Measurements from ENCODE around the gene OR10A5. TPM values are rescaled to one million over a fixed set of nuclear protein-coding genes. Genes with fewer than 3 reads are reported as not detected.

Gene OR10A5
- total and polyA plus RNA-seq, 4 experiments from 2014 or later = not detected

GRCh38 chr11:6824136-6824823 lies 21.2 kb upstream of the OR10A5 start:
- intact Hi-C loops (cut with micrococcal nuclease) = no loop called here
- peaks cover 0 to 10% (median 4%) of the 10 kb centered on the region in 8 donors for H3K9me3 Mint-ChIP-seq

GRCh38 chr11:6825231-6825744 lies 20.2 kb upstream of the OR10A5 start:
- no peak for DNase-seq
- H3K4me1 Mint-ChIP-seq = no peaks in the 10 kb centered on the region
- peaks cover 0 to 4% (median 1%) of the 10 kb centered on the region in 8 donors for H3K9me3 Mint-ChIP-seq
- H3K27ac Mint-ChIP-seq = no peak overlapping the region
- intact Hi-C loops (cut with micrococcal nuclease) = no loop called here
- Histone ChIP-seq H3K27ac (ENCODE audit: low read depth, low read length) (no peak overlapping the region), H3K36me3 (ENCODE audit: insufficient read depth, low read length) (no peaks in the 10 kb centered on the region), H3K27me3 (ENCODE audit: insufficient read depth, low read length) (no peaks in the 10 kb centered on the region), H3K4me1 (ENCODE audit: insufficient read depth, low read length) (no peaks in the 10 kb centered on the region), H3K4me3 (ENCODE audit: low read length in 2 of 2) (no peak overlapping the region), H3K9me3 (ENCODE audit: control insufficient read depth in 1 of 2, low read length in 2 of 2) (no peaks in the 10 kb centered on the region)
- CTCF ChIA-PET (ENCODE audit: partially characterized antibody) = interaction anchor here (3.0 kb wide), 1 partner anchor 13 kb away, joined by 13 read pairs; no protein-coding TSS in a partner anchor
- no peak overlapping the region for H3K4me3 Mint-ChIP-seq
- H3K36me3 Mint-ChIP-seq = no peaks in the 10 kb centered on the region
- POLR2A ChIA-PET (ENCODE audit: partially characterized antibody) = no interaction called here
- peaks cover 5 to 13% of the 10 kb centered on the region in 2 donors for H3K27me3 Mint-ChIP-seq

More at GRCh38 chr11:6824136-6824823, 21.2 kb upstream of the OR10A5 start:
- H3K27ac Mint-ChIP-seq = no peak overlapping the region
- CTCF ChIA-PET (ENCODE audit: partially characterized antibody) = interaction anchor here (3.0 kb wide), 1 partner anchor 12 kb away, joined by 13 read pairs; no protein-coding TSS in a partner anchor
- Histone ChIP-seq H3K4me1 (ENCODE audit: insufficient read depth, low read length) (no peaks in the 10 kb centered on the region), H3K36me3 (ENCODE audit: insufficient read depth, low read length) (no peaks in the 10 kb centered on the region), H3K27ac (ENCODE audit: low read depth, low read length) (no peak overlapping the region), H3K9me3 (ENCODE audit: control insufficient read depth in 1 of 2, low read length in 2 of 2) (no peaks in the 10 kb centered on the region), H3K27me3 (ENCODE audit: insufficient read depth, low read length) (no peaks in the 10 kb centered on the region), H3K4me3 (ENCODE audit: low read length in 2 of 2) (no peak overlapping the region)
- H3K27me3 Mint-ChIP-seq = peaks cover 9 to 10% of the 10 kb centered on the region in 2 donors
- H3K4me1 Mint-ChIP-seq = no peaks in the 10 kb centered on the region
- no peaks in the 10 kb centered on the region for H3K36me3 Mint-ChIP-seq
- POLR2A ChIA-PET (ENCODE audit: partially characterized antibody) = no interaction called here
- no peak overlapping the region for H3K4me3 Mint-ChIP-seq
- no peak for DNase-seq

GRCh38 chr11:6828103-6828502 lies 17.4 kb upstream of the OR10A5 start:
- Histone ChIP-seq H3K27ac (ENCODE audit: low read depth, low read length) (no peak overlapping the region), H3K4me3 (ENCODE audit: low read length in 2 of 2) (no peak overlapping the region), H3K27me3 (ENCODE audit: insufficient read depth, low read length) (no peaks in the 10 kb centered on the region), H3K9me3 (ENCODE audit: control insufficient read depth in 1 of 2, low read length in 2 of 2) (no peaks in the 10 kb centered on the region), H3K36me3 (ENCODE audit: insufficient read depth, low read length) (no peaks in the 10 kb centered on the region), H3K4me1 (ENCODE audit: insufficient read depth, low read length) (no peaks in the 10 kb centered on the region)
- DNase-seq = no peak
- no peak overlapping the region for H3K4me3 Mint-ChIP-seq
- ChIA-PET CTCF (ENCODE audit: partially characterized antibody) (no interaction called here), POLR2A (ENCODE audit: partially characterized antibody) (no interaction called here)
- H3K27me3 Mint-ChIP-seq = peaks cover 6 to 16% of the 10 kb centered on the region in 2 donors
- H3K9me3 Mint-ChIP-seq = no peaks in the 10 kb centered on the region
- H3K27ac Mint-ChIP-seq = no peak overlapping the region
- no peaks in the 10 kb centered on the region for H3K4me1 Mint-ChIP-seq
- intact Hi-C loops (cut with micrococcal nuclease) = no loop called here
- H3K36me3 Mint-ChIP-seq = no peaks in the 10 kb centered on the region

- Histone ChIP-seq H3K9me3 (ENCODE audit: control insufficient read depth in 1 of 2, low read length in 2 of 2) (no peaks in the 10 kb centered on the region), H3K27ac (ENCODE audit: low read depth, low read length) (no peak overlapping the region), H3K36me3 (ENCODE audit: insufficient read depth, low read length) (no peaks in the 10 kb centered on the region), H3K4me3 (ENCODE audit: low read length in 2 of 2) (no peak overlapping the region), H3K4me1 (ENCODE audit: insufficient read depth, low read length) (no peaks in the 10 kb centered on the region), H3K27me3 (ENCODE audit: insufficient read depth, low read length) (no peaks in the 10 kb centered on the region)
- H3K27ac Mint-ChIP-seq = no peak overlapping the region
- intact Hi-C loops (cut with micrococcal nuclease) = no loop called here
- no peaks in the 10 kb centered on the region for H3K9me3 Mint-ChIP-seq
- H3K4me3 Mint-ChIP-seq = no peak overlapping the region
- no peaks in the 10 kb centered on the region for H3K4me1 Mint-ChIP-seq
- H3K27me3 Mint-ChIP-seq = peaks cover 6 to 20% of the 10 kb centered on the region in 2 donors
- no peaks in the 10 kb centered on the region for H3K36me3 Mint-ChIP-seq
- ChIA-PET POLR2A (ENCODE audit: partially characterized antibody) (no interaction called here), CTCF (ENCODE audit: partially characterized antibody) (no interaction called here)
- no peak for DNase-seq
Measured at GRCh38 chr11:6833356-6833755, 12.1 kb upstream of the OR10A5 start.

- H3K4me3 ChIP-seq (ENCODE audit: low read length in 2 of 2) = no peak overlapping the region
- no peaks in the 10 kb centered on the region for H3K9me3 ChIP-seq (ENCODE audit: control insufficient read depth in 1 of 2, low read length in 2 of 2)
- peaks cover 6 to 19% of the 10 kb centered on the region in 2 donors for H3K27me3 Mint-ChIP-seq
- no peaks in the 10 kb centered on the region for H3K36me3 Mint-ChIP-seq
- intact Hi-C loops (cut with micrococcal nuclease) = no loop called here
- DNase-seq = no peak
- H3K4me3 Mint-ChIP-seq = no peak overlapping the region
- H3K4me1 Mint-ChIP-seq = no peaks in the 10 kb centered on the region
- no peak overlapping the region for H3K27ac ChIP-seq (ENCODE audit: low read depth, low read length)
- CTCF ChIA-PET (ENCODE audit: partially characterized antibody) = interaction anchor here (1.1 kb wide), 1 partner anchor 9 kb away, joined by 3 read pairs; no protein-coding TSS in a partner anchor
- H3K36me3 ChIP-seq (ENCODE audit: insufficient read depth, low read length) = no peaks in the 10 kb centered on the region
- H3K27ac Mint-ChIP-seq = no peak overlapping the region
- no peaks in the 10 kb centered on the region for H3K9me3 Mint-ChIP-seq
- no peaks in the 10 kb centered on the region for H3K4me1 ChIP-seq (ENCODE audit: insufficient read depth, low read length)
- POLR2A ChIA-PET (ENCODE audit: partially characterized antibody) = no interaction called here
- H3K27me3 ChIP-seq (ENCODE audit: insufficient read depth, low read length) = no peaks in the 10 kb centered on the region
Measured at GRCh38 chr11:6834021-6834420, 11.5 kb upstream of the OR10A5 start.

- H3K27ac Mint-ChIP-seq = no peak overlapping the region
- peaks cover 0 to 5% (median 0%) of the 10 kb centered on the region in 8 donors for H3K9me3 Mint-ChIP-seq
- H3K36me3 Mint-ChIP-seq = no peaks in the 10 kb centered on the region
- no peak for DNase-seq
- H3K27me3 Mint-ChIP-seq = peaks cover 10 to 11% of the 10 kb centered on the region in 2 donors
- H3K4me3 Mint-ChIP-seq = no peak overlapping the region
- no peaks in the 10 kb centered on the region for H3K4me1 Mint-ChIP-seq
- Histone ChIP-seq H3K27me3 (ENCODE audit: insufficient read depth, low read length) (no peaks in the 10 kb centered on the region), H3K9me3 (ENCODE audit: control insufficient read depth in 1 of 2, low read length in 2 of 2) (no peaks in the 10 kb centered on the region), H3K4me1 (ENCODE audit: insufficient read depth, low read length) (no peaks in the 10 kb centered on the region), H3K36me3 (ENCODE audit: insufficient read depth, low read length) (no peaks in the 10 kb centered on the region), H3K4me3 (ENCODE audit: low read length in 2 of 2) (no peak overlapping the region), H3K27ac (ENCODE audit: low read depth, low read length) (no peak overlapping the region)
- ChIA-PET CTCF (ENCODE audit: partially characterized antibody) (no interaction called here), POLR2A (ENCODE audit: partially characterized antibody) (no interaction called here)
- intact Hi-C loops (cut with micrococcal nuclease) = no loop called here
Measured at GRCh38 chr11:6841694-6842093, 3.8 kb upstream of the OR10A5 start.

- intact Hi-C loops (cut with micrococcal nuclease) = no loop called here
- Histone ChIP-seq H3K9me3 (ENCODE audit: control insufficient read depth in 1 of 2, low read length in 2 of 2) (no peaks in the 10 kb centered on the region), H3K27me3 (ENCODE audit: insufficient read depth, low read length) (no peaks in the 10 kb centered on the region), H3K4me1 (ENCODE audit: insufficient read depth, low read length) (no peaks in the 10 kb centered on the region), H3K4me3 (ENCODE audit: low read length in 2 of 2) (no peak overlapping the region), H3K27ac (ENCODE audit: low read depth, low read length) (no peak overlapping the region), H3K36me3 (ENCODE audit: insufficient read depth, low read length) (no peaks in the 10 kb centered on the region)
- Mint-ChIP-seq H3K27me3 (peaks cover 16 to 17% of the 10 kb centered on the region in 2 donors), H3K4me1 (no peaks in the 10 kb centered on the region), H3K4me3 (no peak overlapping the region), H3K9me3 (peaks cover 0 to 5% (median 0%) of the 10 kb centered on the region in 8 donors), H3K27ac (no peak overlapping the region), H3K36me3 (no peaks in the 10 kb centered on the region)
- POLR2A ChIA-PET (ENCODE audit: partially characterized antibody) = no interaction called here
- CTCF ChIA-PET (ENCODE audit: partially characterized antibody) = interaction anchor here (1.0 kb wide), 1 partner anchor 9 kb away, joined by 3 read pairs; no protein-coding TSS in a partner anchor
- no peak for DNase-seq
Measured at GRCh38 chr11:6843670-6844069, 1.8 kb upstream of the OR10A5 start.
